Panc1 (cell line): ENCODE measurements around the gene TBC1D32. TPM values are rescaled to one million over a fixed set of nuclear protein-coding genes. Genes with fewer than 3 reads are reported as not detected.

ENCODE experiments used
- ATAC-seq: fragments of 200-7000 bp; cut with Tn5 transposase; 2 replicates; pipeline ENCODE4 v1.9.1; 2020; ENCODE audit warnings: mild to moderate bottlenecking, moderate library complexity
- BruUV-seq: library from RNA; stranded (reverse); fragments of 400-500 nt; replicated peaks from 2 replicates; lab custom pipeline; 2021; lab: Mats Ljungman, UMichigan
- CTCF ChIA-PET: fragments of 300-600 bp; sonication (Branson Sonifier 250); formaldehyde crosslinking; loops from one replicate; lab custom pipeline; 2022; ENCODE audit warnings: antibody characterized with exemption; lab: Charles Lee
- POLR2A ChIA-PET: fragments of 300-600 bp; sonication (Branson Sonifier 250); formaldehyde crosslinking; loops from one replicate; lab custom pipeline; 2022; ENCODE audit warnings: antibody characterized with exemption; lab: Charles Lee
- DNase-seq: peaks from one replicate; pipeline ENCODE4 v3.0.0-alpha.2; 2010; ENCODE audit warnings: low read depth, low spot score
- H3K27ac ChIP-seq: 2 replicates; pipeline ENCODE4 v1.5.1; 2011; ENCODE audit warnings: mild to moderate bottlenecking, low read length, inconsistent platforms
- H3K27me3 ChIP-seq: fragments of 200-500 bp; sonication (Bioruptor generic); 2 replicates; pipeline ENCODE4 v1.6.0; 2014; ENCODE audit warnings: low read length, inconsistent platforms; ENCODE audit not compliant: control insufficient read depth, insufficient read depth
- H3K36me3 ChIP-seq: fragments of 200-500 bp; sonication (Bioruptor generic); 2 replicates; pipeline ENCODE4 v1.5.1; 2014; ENCODE audit warnings: inconsistent platforms, mild to moderate bottlenecking, low read length, moderate library complexity; ENCODE audit not compliant: control insufficient read depth, insufficient read depth
- H3K4me1 ChIP-seq: 2 replicates; pipeline ENCODE4 v1.5.1; 2011; ENCODE audit warnings: inconsistent platforms, mild to moderate bottlenecking, low read length, moderate library complexity; ENCODE audit not compliant: control insufficient read depth, insufficient read depth
- H3K4me3 ChIP-seq, 2 experiments: 2 replicates each; pipeline ENCODE4 v1.5.1; 2011 to 2012; ENCODE audit warnings: low read depth in 2 of 2, low read length in 2 of 2, mild to moderate bottlenecking in 2 of 2, inconsistent platforms in 1 of 2, moderate library complexity in 1 of 2
- H3K9me3 ChIP-seq: fragments of 200-500 bp; sonication (Bioruptor generic); 2 replicates; pipeline ENCODE4 v1.5.1; 2014; ENCODE audit warnings: low read depth, mild to moderate bottlenecking, inconsistent platforms, low read length, moderate library complexity; ENCODE audit not compliant: control insufficient read depth, insufficient read depth
- CTCF ChIP-seq: fragments of 450-650 bp; IDR thresholded peaks from 2 replicates; pipeline ENCODE4 v1.5.1; 2017; ENCODE audit warnings: mild to moderate bottlenecking
- POLR2AphosphoS5 ChIP-seq: IDR thresholded peaks from 2 replicates; pipeline ENCODE4 v1.6.1; 2012; ENCODE audit warnings: mild to moderate bottlenecking, low read depth, low read length, moderate library complexity
- REST ChIP-seq, 2 experiments: IDR thresholded peaks; 2 replicates each; pipeline ENCODE4 v1.6.1; 2011 to 2012; ENCODE audit warnings: low read depth in 2 of 2, control low read depth in 1 of 2, low read length in 1 of 2, mild to moderate bottlenecking in 1 of 2, moderate library complexity in 1 of 2; ENCODE audit not compliant: insufficient read depth in 1 of 2
- SIN3A ChIP-seq: IDR thresholded peaks from 2 replicates; pipeline ENCODE4 v1.6.1; 2012; ENCODE audit warnings: low read depth, mild to moderate bottlenecking, low read length, moderate library complexity, borderline replicate concordance; ENCODE audit not compliant: insufficient read depth
- TCF7L2 ChIP-seq: IDR thresholded peaks from 2 replicates; pipeline ENCODE4 v1.6.1; 2011; ENCODE audit warnings: mild to moderate bottlenecking, low read depth, low read length, inconsistent platforms
- in situ Hi-C: cut with HindIII; loops from 2 replicates; pipeline ENCODE4 v1.10.0; 2016; ENCODE audit warnings: low sequenced_read_pairs, low pct_unique_long_range_greater_than_20kb
- intact Hi-C: fragments of 100-400 bp; cut with micrococcal nuclease; formaldehyde crosslinking; loops from one replicate; pipeline ENCODE4 v1.10.0; 2022; ENCODE audit not compliant: unreplicated experiment
- total RNA-seq: library from RNA; stranded (reverse); gene quantifications from one replicate; pipeline ENCODE4 v1.2.1, GENCODE V29; 2021; ENCODE audit not compliant: unreplicated experiment

Gene TBC1D32
- total RNA-seq, 1 experiment from 2014 or later: 15.8 TPM

- CTCF ChIA-PET: no interaction called here
- no peak for ATAC-seq
Observed at GRCh38 chr6:121183742-121184141, 150.5 kb downstream of the TBC1D32 start.

GRCh38 chr6:121175827-121176226, 158.5 kb downstream of the TBC1D32 start:
- POLR2A ChIA-PET: no interaction called here
- no peak for ATAC-seq

More at GRCh38 chr6:121183742-121184141, 150.5 kb downstream of the TBC1D32 start:
- BruUV-seq: no TSS peak
- in situ Hi-C loops (no loop called here), intact Hi-C loops (no loop called here)
- DNase-seq: no peak
- Histone ChIP-seq H3K4me1 (no peaks in the 10 kb centered on the region), H3K27ac (no peak overlapping the region), H3K4me3 (no peak overlapping the region), H3K9me3 (no peaks in the 10 kb centered on the region), H3K27me3 (no peaks in the 10 kb centered on the region), H3K36me3 (no peaks in the 10 kb centered on the region)
- POLR2A ChIA-PET: no interaction called here
- TF ChIP-seq TCF7L2 (no peak), POLR2AphosphoS5 (no peak), SIN3A (no peak), REST (IDR thresholded peaks at IDR 0.05; ENCODE audit: insufficient read depth in 1 of 2, low read depth in 2 of 2, low read length in 1 of 2) (no peak), CTCF (no peak)

More at GRCh38 chr6:121175827-121176226, 158.5 kb downstream of the TBC1D32 start:
- Histone ChIP-seq H3K4me3 (no peak overlapping the region), H3K4me1 (no peaks in the 10 kb centered on the region), H3K9me3 (no peaks in the 10 kb centered on the region), H3K27ac (no peak overlapping the region), H3K27me3 (no peaks in the 10 kb centered on the region), H3K36me3 (no peaks in the 10 kb centered on the region)
- BruUV-seq: no TSS peak
- TF ChIP-seq CTCF: no peak; the same call in 1 of the 2 replicates
- no peak for TF ChIP-seq SIN3A
- TF ChIP-seq REST (IDR thresholded peaks at IDR 0.05; ENCODE audit: insufficient read depth in 1 of 2, low read depth in 2 of 2, low read length in 1 of 2): no peak
- TF ChIP-seq POLR2AphosphoS5: no peak
- no peak for TF ChIP-seq TCF7L2
- CTCF ChIA-PET: no interaction called here
- no peak for DNase-seq
- intact Hi-C loops: no loop called here
- in situ Hi-C loops: no loop called here
